Upper lobe of right lung (tissue), 1 donor: ENCODE data around the gene LYSMD3. TPM values are rescaled to one million over a fixed set of nuclear protein-coding genes. Genes with fewer than 3 reads are reported as not detected.

Experiments used
- ATAC-seq: fragments of 200-7000 bp; cut with Tn5 transposase; one replicate; pipeline ENCODE4 v1.9.1; 2020; ENCODE audit warnings: mild to moderate bottlenecking, moderate library complexity
- DNase-seq: peaks from one replicate; pipeline ENCODE4 v3.0.0-alpha.2; 2020
- H3K27ac ChIP-seq: fragments of 200-600 bp; one replicate; pipeline ENCODE4 v1.8.0; 2022
- H3K27me3 ChIP-seq: fragments of 200-600 bp; one replicate; pipeline ENCODE4 v1.8.0; 2022; ENCODE audit warnings: mild to moderate bottlenecking
- H3K36me3 ChIP-seq: fragments of 200-600 bp; one replicate; pipeline ENCODE4 v1.8.0; 2022
- H3K4me1 ChIP-seq: fragments of 200-600 bp; one replicate; pipeline ENCODE4 v1.8.0; 2022
- H3K4me3 ChIP-seq: fragments of 200-600 bp; one replicate; pipeline ENCODE4 v1.8.0; 2022; ENCODE audit warnings: mild to moderate bottlenecking
- H3K9me3 ChIP-seq: fragments of 200-600 bp; one replicate; pipeline ENCODE4 v1.8.0; 2022
- CTCF ChIP-seq: fragments of 200-600 bp; IDR thresholded peaks from one replicate; pipeline ENCODE4 v1.8.0; 2022; ENCODE audit warnings: antibody characterized with exemption
- intact Hi-C: fragments of 100-400 bp; cut with DNase I; formaldehyde crosslinking; loops from one replicate; pipeline ENCODE4 v1.11.0; 2022
- total RNA-seq: library from RNA; stranded (reverse); fragmentation: NEBNext Ultra II Directional; extraction: Animal tissue kit (Norgen Biotek cat#: 25700); gene quantifications from one replicate; pipeline ENCODE4 v1.2.1, GENCODE V29; 2021
- donor health status: DM: no; HTN: yes; CAD: no; lungs with severe emphysema.

LYSMD3 gene
- total RNA-seq, 1 donor from 2014 or later: 21.0 TPM

DNA sequence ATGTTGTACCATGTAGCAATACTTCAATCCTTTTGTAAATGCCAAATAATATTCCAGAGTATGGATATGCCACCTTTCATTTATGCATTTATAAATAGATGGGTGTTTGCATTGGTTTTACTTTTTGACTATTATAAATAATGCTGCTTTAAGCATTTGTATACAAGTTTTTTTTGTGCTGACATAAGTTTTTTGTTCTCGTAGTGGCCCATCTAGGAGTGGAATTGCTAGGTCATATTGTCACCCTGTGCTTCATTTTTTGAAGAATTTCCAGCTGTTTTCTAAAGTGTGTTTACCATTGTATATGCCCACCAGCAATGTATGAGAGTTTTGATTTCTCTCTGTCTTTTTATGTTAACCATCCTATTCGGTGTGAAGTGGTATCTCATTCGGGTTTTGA is 36.1 kb upstream of the LYSMD3 start:
- intact Hi-C loops: no loop called here
- Histone ChIP-seq H3K4me3 (no peak overlapping the region), H3K4me1 (no peaks in the 10 kb centered on the region), H3K27ac (no peak overlapping the region), H3K9me3 (no peaks in the 10 kb centered on the region), H3K27me3 (peaks cover 6% of the 10 kb centered on the region), H3K36me3 (no peaks in the 10 kb centered on the region)
- TF ChIP-seq CTCF: no peak
- ATAC-seq (no peak), DNase-seq (no peak)

DNA sequence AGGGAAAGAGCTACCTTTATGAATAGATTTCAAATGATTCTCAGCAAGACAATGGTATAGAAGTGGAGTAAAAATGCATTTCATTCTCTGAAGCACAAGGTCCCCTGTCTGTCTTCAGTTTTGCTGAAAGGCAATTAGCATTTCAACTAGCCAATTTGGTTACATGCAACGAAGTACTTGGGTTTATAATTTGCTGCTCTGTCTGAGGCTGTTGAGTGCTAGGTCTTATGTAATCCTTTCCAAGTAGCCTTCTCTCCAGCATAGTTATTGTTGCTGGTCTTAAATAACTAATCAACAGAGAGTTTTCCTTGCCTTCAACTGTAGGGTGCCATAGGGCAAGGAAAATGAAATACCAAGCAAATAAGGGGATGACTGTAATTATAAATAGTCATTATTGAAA is 33.7 kb upstream of the LYSMD3 start:
- no peak overlapping the region for H3K4me3 ChIP-seq
- ATAC-seq (no peak), DNase-seq (no peak)
- H3K9me3 ChIP-seq: no peaks in the 10 kb centered on the region
- TF ChIP-seq CTCF: no peak
- no peak overlapping the region for H3K27ac ChIP-seq
- no peaks in the 10 kb centered on the region for H3K36me3 ChIP-seq
- H3K4me1 ChIP-seq: peaks cover 6% of the 10 kb centered on the region
- intact Hi-C loops: no loop called here
- peaks cover 30% of the 10 kb centered on the region for H3K27me3 ChIP-seq

DNA sequence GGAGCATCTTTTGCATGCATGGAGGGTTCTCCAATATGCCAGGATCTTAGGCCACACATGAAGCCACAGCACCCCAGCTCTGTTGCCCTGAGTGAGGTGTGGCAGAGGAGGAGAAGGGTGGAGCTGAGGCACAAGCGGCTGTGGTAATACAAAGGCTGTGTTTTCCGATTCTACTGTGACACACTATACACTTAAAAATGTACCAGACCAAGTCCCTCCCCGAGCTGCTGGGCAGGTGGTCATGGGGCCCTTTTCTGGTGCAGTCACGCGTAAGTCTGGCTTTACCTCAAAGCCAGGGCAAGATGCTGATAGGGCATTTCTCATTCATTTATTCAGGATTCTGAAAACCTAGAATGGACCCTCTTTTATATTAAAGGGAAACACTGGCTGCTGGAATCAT is 33.0 kb upstream of the LYSMD3 start:
- no peak for TF ChIP-seq CTCF
- ATAC-seq (no peak), DNase-seq (no peak)
- intact Hi-C loops: no loop called here
- Histone ChIP-seq H3K9me3 (no peaks in the 10 kb centered on the region), H3K27me3 (peaks cover 38% of the 10 kb centered on the region), H3K27ac (no peak overlapping the region), H3K4me3 (no peak overlapping the region), H3K36me3 (no peaks in the 10 kb centered on the region), H3K4me1 (peaks cover 8% of the 10 kb centered on the region)

DNA sequence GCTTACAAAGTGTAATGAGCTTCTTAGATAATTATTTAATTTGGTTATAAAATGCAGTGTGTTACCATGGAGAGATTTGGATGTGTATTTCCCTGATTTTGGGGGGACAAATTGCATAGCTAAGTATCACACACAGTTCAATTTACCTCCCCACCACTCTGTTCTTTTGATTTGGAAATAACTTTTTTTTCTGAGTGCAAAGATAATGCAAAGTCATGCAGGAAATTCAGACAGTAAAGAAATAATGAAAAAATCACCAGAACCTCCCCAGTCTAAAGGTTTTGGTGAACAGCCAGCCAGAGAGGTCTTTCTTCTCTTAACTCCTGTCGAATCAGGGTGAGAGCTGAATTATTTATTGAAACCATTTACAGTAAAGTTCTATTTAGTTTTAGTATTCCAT is 32.4 kb upstream of the LYSMD3 start:
- ATAC-seq (no peak), DNase-seq (no peak)
- H3K9me3 ChIP-seq: no peaks in the 10 kb centered on the region
- intact Hi-C loops: no loop called here
- TF ChIP-seq CTCF: no peak
- no peak overlapping the region for H3K4me3 ChIP-seq
- H3K4me1 ChIP-seq: peaks cover 8% of the 10 kb centered on the region
- no peak overlapping the region for H3K27ac ChIP-seq
- peaks cover 42% of the 10 kb centered on the region for H3K27me3 ChIP-seq
- no peaks in the 10 kb centered on the region for H3K36me3 ChIP-seq

- H3K4me3 ChIP-seq: no peak overlapping the region
- intact Hi-C loops: no loop called here
- no peak for ATAC-seq
- no peak overlapping the region for H3K27ac ChIP-seq
- H3K27me3 ChIP-seq: peaks cover 48% of the 10 kb centered on the region
- H3K9me3 ChIP-seq: no peaks in the 10 kb centered on the region
- no peak for DNase-seq
- no peak for TF ChIP-seq CTCF
- H3K36me3 ChIP-seq: no peaks in the 10 kb centered on the region
- peaks cover 8% of the 10 kb centered on the region for H3K4me1 ChIP-seq
Observed at GRCh38 chr5:90560771-90561170, 31.4 kb upstream of the LYSMD3 start.
